Lower leg skin (tissue), 3 donors: ENCODE results near the gene SEC14L1.

Source experiments
- POLR2A ChIP-seq, 2 donors: fragments of 450-650 bp; IDR thresholded peaks; one replicate each; pipeline ENCODE4 v1.6.1; 2016 to 2017; ENCODE audit warnings: antibody characterized with exemption in 2 of 2, mild to moderate bottlenecking in 1 of 2, moderate library complexity in 1 of 2
- TF ChIP-seq, protein P1 (sequence below), 3 donors: fragments of 450-650 bp; IDR thresholded peaks; one replicate each; pipeline ENCODE4 v1.5.1; 2016; ENCODE audit warnings: antibody characterized with exemption in 3 of 3, mild to moderate bottlenecking in 3 of 3, moderate library complexity in 2 of 3

DNA sequence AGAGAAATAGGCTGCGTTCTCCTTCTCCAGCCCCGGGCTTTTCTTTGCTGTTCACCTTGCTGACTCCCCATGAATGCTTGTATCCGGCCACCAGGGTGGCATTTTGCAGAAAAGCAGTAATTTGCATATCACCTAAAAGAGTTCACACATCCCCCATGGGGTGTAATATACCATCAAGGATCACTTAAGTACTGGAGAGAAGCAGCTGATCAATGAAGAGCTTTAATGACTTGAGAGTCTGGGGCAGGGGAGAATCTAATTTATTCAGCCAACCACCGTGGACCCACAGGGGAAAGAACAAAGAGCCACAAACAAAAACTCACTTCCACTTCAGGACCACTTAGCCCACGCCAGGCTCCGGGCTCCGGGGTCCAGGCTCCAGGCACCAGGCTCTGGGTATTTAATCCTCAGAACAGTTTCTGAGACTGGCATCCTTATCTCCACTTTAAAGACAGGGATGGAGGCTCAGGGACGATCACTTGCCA is 33.9 kb upstream of the SEC14L1 start:
- TF ChIP-seq, protein P1, sequence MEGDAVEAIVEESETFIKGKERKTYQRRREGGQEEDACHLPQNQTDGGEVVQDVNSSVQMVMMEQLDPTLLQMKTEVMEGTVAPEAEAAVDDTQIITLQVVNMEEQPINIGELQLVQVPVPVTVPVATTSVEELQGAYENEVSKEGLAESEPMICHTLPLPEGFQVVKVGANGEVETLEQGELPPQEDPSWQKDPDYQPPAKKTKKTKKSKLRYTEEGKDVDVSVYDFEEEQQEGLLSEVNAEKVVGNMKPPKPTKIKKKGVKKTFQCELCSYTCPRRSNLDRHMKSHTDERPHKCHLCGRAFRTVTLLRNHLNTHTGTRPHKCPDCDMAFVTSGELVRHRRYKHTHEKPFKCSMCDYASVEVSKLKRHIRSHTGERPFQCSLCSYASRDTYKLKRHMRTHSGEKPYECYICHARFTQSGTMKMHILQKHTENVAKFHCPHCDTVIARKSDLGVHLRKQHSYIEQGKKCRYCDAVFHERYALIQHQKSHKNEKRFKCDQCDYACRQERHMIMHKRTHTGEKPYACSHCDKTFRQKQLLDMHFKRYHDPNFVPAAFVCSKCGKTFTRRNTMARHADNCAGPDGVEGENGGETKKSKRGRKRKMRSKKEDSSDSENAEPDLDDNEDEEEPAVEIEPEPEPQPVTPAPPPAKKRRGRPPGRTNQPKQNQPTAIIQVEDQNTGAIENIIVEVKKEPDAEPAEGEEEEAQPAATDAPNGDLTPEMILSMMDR (IDR thresholded peaks at IDR 0.05) = no peak
- no peak for TF ChIP-seq POLR2A (IDR thresholded peaks at IDR 0.05)
